KMS-11 (cell line): Measurements from ENCODE around the gene CEP83.
"Not testable (repeated sequence)": the region's sequence is repeated elsewhere in the genome, so short reads cannot be mapped to it uniquely, and the experiment has no call there.

Source experiments
- H2AFZ ChIP-seq: fragments of 200-600 bp; sonication (generic); 2 replicates; pipeline ENCODE4 v1.6.1; 2016; ENCODE audit warnings: antibody characterized with exemption, mixed run types, low read depth
- H3K27ac ChIP-seq: fragments of 200-600 bp; sonication (generic); 2 replicates; pipeline ENCODE4 v1.6.1; 2016; ENCODE audit warnings: mild to moderate bottlenecking, mixed run types
- H3K27me3 ChIP-seq: fragments of 200-600 bp; sonication (generic); 2 replicates; pipeline ENCODE4 v1.6.1; 2017; ENCODE audit warnings: mild to moderate bottlenecking, low read depth, mixed run types, moderate library complexity; ENCODE audit not compliant: insufficient read depth
- H3K36me3 ChIP-seq: fragments of 200-600 bp; sonication (generic); 2 replicates; pipeline ENCODE4 v1.6.1; 2017; ENCODE audit warnings: mild to moderate bottlenecking, mixed run types; ENCODE audit not compliant: insufficient read depth
- H3K4me1 ChIP-seq: fragments of 200-600 bp; sonication (generic); 2 replicates; pipeline ENCODE4 v1.6.1; 2016; ENCODE audit warnings: mild to moderate bottlenecking, low read depth, mixed run types; ENCODE audit not compliant: poor library complexity, severe bottlenecking
- H3K4me2 ChIP-seq: fragments of 200-600 bp; sonication (generic); 2 replicates; pipeline ENCODE4 v1.7.0; 2016; ENCODE audit warnings: mild to moderate bottlenecking, mixed run types
- H3K4me3 ChIP-seq: fragments of 200-600 bp; sonication (generic); IDR thresholded peaks from 2 replicates; pipeline ENCODE4 v1.6.1; 2017; ENCODE audit warnings: low read depth, low read length, mixed read lengths; ENCODE audit not compliant: insufficient read depth
- H3K79me2 ChIP-seq: fragments of 200-600 bp; sonication (generic); 2 replicates; pipeline ENCODE4 v1.6.1; 2016; ENCODE audit warnings: low read depth, mixed run types; ENCODE audit not compliant: insufficient read depth
- H3K9ac ChIP-seq: fragments of 200-600 bp; sonication (generic); 2 replicates; pipeline ENCODE4 v1.6.1; 2016; ENCODE audit warnings: mild to moderate bottlenecking, mixed run types
- H4K20me1 ChIP-seq: fragments of 200-600 bp; sonication (generic); 2 replicates; pipeline ENCODE4 v1.6.1; 2016; ENCODE audit warnings: mild to moderate bottlenecking, mixed run types; ENCODE audit not compliant: insufficient read depth
- CTCF ChIP-seq: fragments of 200-600 bp; sonication (generic); conservative IDR thresholded peaks from 2 replicates; pipeline ENCODE4 v1.6.1; 2017; ENCODE audit warnings: low read depth, mild to moderate bottlenecking, antibody characterized with exemption, low read length, moderate library complexity, mixed read lengths

Gene CEP83

GRCh38 chr12:94318181-94318580 lies 141.5 kb downstream of the CEP83 start:
- Histone ChIP-seq H3K4me2 (no peak overlapping the region), H3K4me3 (no peak overlapping the region), H3K9ac (no peak overlapping the region), H2AFZ (no peak overlapping the region), H3K27me3 (no peaks in the 10 kb centered on the region), H3K79me2 (no peaks in the 10 kb centered on the region), H4K20me1 (no peaks in the 10 kb centered on the region), H3K36me3 (no peaks in the 10 kb centered on the region), H3K4me1 (no peaks in the 10 kb centered on the region), H3K27ac (no peak overlapping the region)
- no peak for TF ChIP-seq CTCF

GRCh38 chr12:94316600-94316999 lies 143.1 kb downstream of the CEP83 start:
- not testable (repeated sequence) for H3K4me3 ChIP-seq, H3K4me2 ChIP-seq, H2AFZ ChIP-seq, H3K79me2 ChIP-seq, H3K4me1 ChIP-seq, H3K27ac ChIP-seq, H3K9ac ChIP-seq, H3K27me3 ChIP-seq, H3K36me3 ChIP-seq, H4K20me1 ChIP-seq

DNA sequence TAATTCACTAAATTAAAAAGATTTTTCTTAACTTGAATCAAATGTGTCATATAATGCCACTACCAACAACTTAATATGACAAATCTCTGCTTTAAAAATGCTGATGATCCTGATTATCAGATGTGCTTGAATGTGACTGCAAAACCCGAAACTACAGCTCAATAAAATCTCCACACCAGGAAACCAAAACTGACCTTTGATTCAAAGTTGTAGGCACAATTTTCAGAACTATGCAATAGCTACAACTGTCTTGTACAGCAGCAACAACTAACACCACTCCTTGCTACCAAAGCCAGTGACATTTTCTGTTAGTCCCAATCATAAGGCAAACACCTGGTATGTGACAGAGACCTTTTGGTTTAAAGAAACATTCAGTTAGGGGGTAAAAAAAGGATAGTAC lies 147.3 kb downstream of the CEP83 start:
- Histone ChIP-seq H3K36me3 (no peaks in the 10 kb centered on the region), H4K20me1 (no peaks in the 10 kb centered on the region), H3K79me2 (no peaks in the 10 kb centered on the region), H3K4me3 (no peak overlapping the region), H3K27ac (no peak overlapping the region), H3K9ac (no peak overlapping the region), H2AFZ (no peak overlapping the region), H3K4me2 (no peak overlapping the region), H3K4me1 (peaks cover 2% of the 10 kb centered on the region), H3K27me3 (no peaks in the 10 kb centered on the region)
- no peak for TF ChIP-seq CTCF

GRCh38 chr12:94309373-94309772 lies 150.3 kb downstream of the CEP83 start:
- no peak overlapping the region for H3K4me2 ChIP-seq
- H3K4me1 ChIP-seq: peaks cover 26% of the 10 kb centered on the region
- no peaks in the 10 kb centered on the region for H3K27me3 ChIP-seq
- H3K36me3 ChIP-seq: no peaks in the 10 kb centered on the region
- H4K20me1 ChIP-seq: no peaks in the 10 kb centered on the region
- H2AFZ ChIP-seq: no peak overlapping the region
- no peak overlapping the region for H3K9ac ChIP-seq
- H3K4me3 ChIP-seq: no peak overlapping the region
- TF ChIP-seq CTCF: no peak
- H3K27ac ChIP-seq: no peak overlapping the region
- no peaks in the 10 kb centered on the region for H3K79me2 ChIP-seq

- Histone ChIP-seq H3K9ac (no peak overlapping the region), H3K4me3 (no peak overlapping the region), H3K36me3 (no peaks in the 10 kb centered on the region), H3K4me2 (no peak overlapping the region), H3K27me3 (no peaks in the 10 kb centered on the region), H3K79me2 (no peaks in the 10 kb centered on the region), H2AFZ (no peak overlapping the region), H4K20me1 (no peaks in the 10 kb centered on the region), H3K4me1 (peaks cover 26% of the 10 kb centered on the region), H3K27ac (no peak overlapping the region)
- no peak for TF ChIP-seq CTCF
These were observed 151.1 kb downstream of the CEP83 start for GRCh38 chr12:94308612-94309011.
